Brain microvascular endothelial cell (primary cell): ENCODE data around the gene GSAP.

Source experiments
- DNase-seq: peaks from one replicate; pipeline ENCODE4 v3.0.0-alpha.2; 2020
- H3K27ac ChIP-seq: fragments of 250-450 bp; sonication (Bioruptor Pico); 2 replicates; pipeline ENCODE4 v1.5.1; 2020; ENCODE audit warnings: mild to moderate bottlenecking, moderate library complexity
- H3K27me3 ChIP-seq: fragments of 250-450 bp; sonication (Bioruptor Pico); replicated peaks from 2 replicates; pipeline ENCODE4 v1.5.1; 2020; ENCODE audit warnings: mild to moderate bottlenecking
- H3K36me3 ChIP-seq: fragments of 250-450 bp; sonication (Bioruptor Pico); replicated peaks from 2 replicates; pipeline ENCODE4 v1.5.1; 2020; ENCODE audit warnings: mild to moderate bottlenecking
- H3K4me3 ChIP-seq: 2 replicates; pipeline ENCODE4 v1.5.1; 2011; ENCODE audit warnings: low read depth, mild to moderate bottlenecking, control low read depth, low read length, moderate library complexity
- CTCF ChIP-seq: IDR thresholded peaks from 2 replicates; pipeline ENCODE4 v1.5.1; 2011; ENCODE audit warnings: low read depth, mild to moderate bottlenecking, moderate library complexity, low read length, control low read depth, inconsistent platforms; ENCODE audit errors: missing control alignments
- in situ Hi-C: cut with HindIII; loops from 2 replicates; pipeline ENCODE4 v1.10.0; 2017; ENCODE audit warnings: low sequenced_read_pairs, low pct_ligation_motif_present

The GSAP gene

GRCh38 chr7:77370606-77371005, 45.5 kb downstream of the GSAP start:
- H3K27me3 ChIP-seq = no peaks in the 10 kb centered on the region
- no peak overlapping the region for H3K4me3 ChIP-seq
- no peak for DNase-seq
- no peak for TF ChIP-seq CTCF
- in situ Hi-C loops = no loop called here
- H3K27ac ChIP-seq = no peak overlapping the region
- no peaks in the 10 kb centered on the region for H3K36me3 ChIP-seq

GRCh38 chr7:77368974-77369373, 47.2 kb downstream of the GSAP start:
- H3K27me3 ChIP-seq = no peaks in the 10 kb centered on the region
- no peak overlapping the region for H3K4me3 ChIP-seq
- in situ Hi-C loops = no loop called here
- TF ChIP-seq CTCF = peak; percentile 27
- H3K36me3 ChIP-seq = no peaks in the 10 kb centered on the region
- no peak overlapping the region for H3K27ac ChIP-seq
- DNase-seq = peak; percentile 9

- in situ Hi-C loops = no loop called here
- Histone ChIP-seq H3K27ac (no peak overlapping the region), H3K36me3 (no peaks in the 10 kb centered on the region), H3K27me3 (no peaks in the 10 kb centered on the region), H3K4me3 (no peak overlapping the region)
- no peak for DNase-seq
- TF ChIP-seq CTCF = no peak
Observed at GRCh38 chr7:77367976-77368375, 48.2 kb downstream of the GSAP start.

GRCh38 chr7:77362905-77363304, 53.2 kb downstream of the GSAP start:
- Histone ChIP-seq H3K27ac (no peak overlapping the region), H3K27me3 (no peaks in the 10 kb centered on the region), H3K4me3 (no peak overlapping the region), H3K36me3 (no peaks in the 10 kb centered on the region)
- no peak for DNase-seq
- no peak for TF ChIP-seq CTCF
- in situ Hi-C loops = no loop called here

GRCh38 chr7:77360969-77361368, 55.2 kb downstream of the GSAP start:
- TF ChIP-seq CTCF = no peak
- Histone ChIP-seq H3K27me3 (no peaks in the 10 kb centered on the region), H3K36me3 (no peaks in the 10 kb centered on the region), H3K27ac (no peak overlapping the region), H3K4me3 (no peak overlapping the region)
- no peak for DNase-seq
- in situ Hi-C loops = no loop called here

GRCh38 chr7:77360104-77360503, 56.0 kb downstream of the GSAP start:
- in situ Hi-C loops = no loop called here
- no peak for DNase-seq
- Histone ChIP-seq H3K36me3 (no peaks in the 10 kb centered on the region), H3K4me3 (no peak overlapping the region), H3K27me3 (no peaks in the 10 kb centered on the region), H3K27ac (no peak overlapping the region)
- no peak for TF ChIP-seq CTCF
